Measurements from ENCODE around the gene ZNF335.

GRCh38 chr20:45974896-45975565, 3.0 kb upstream of the ZNF335 start:
- TF ChIP-seq CTCF (IDR thresholded peaks at IDR 0.05; ENCODE audit: extremely low read depth in 1 of 2, insufficient read depth in 1 of 2, low read depth in 1 of 2, low read length in 2 of 2) (no peak), POLR2A (IDR thresholded peaks at IDR 0.05; ENCODE audit: low read depth, low read length) (no peak), EZH2 (IDR thresholded peaks at IDR 0.05; ENCODE audit: borderline replicate concordance, low read depth, low read length, severe bottlenecking) (no peak)
